ELR (cell line): ENCODE data around the gene ZSWIM2.
"Not testable (repeated sequence)": the region's sequence is repeated elsewhere in the genome, so short reads cannot be mapped to it uniquely, and the experiment has no call there.

ENCODE experiments used
- DNase-seq: peaks from one replicate; pipeline ENCODE4 v3.0.0-alpha.2; 2015; ENCODE audit warnings: low read depth

Gene ZSWIM2, protein sequence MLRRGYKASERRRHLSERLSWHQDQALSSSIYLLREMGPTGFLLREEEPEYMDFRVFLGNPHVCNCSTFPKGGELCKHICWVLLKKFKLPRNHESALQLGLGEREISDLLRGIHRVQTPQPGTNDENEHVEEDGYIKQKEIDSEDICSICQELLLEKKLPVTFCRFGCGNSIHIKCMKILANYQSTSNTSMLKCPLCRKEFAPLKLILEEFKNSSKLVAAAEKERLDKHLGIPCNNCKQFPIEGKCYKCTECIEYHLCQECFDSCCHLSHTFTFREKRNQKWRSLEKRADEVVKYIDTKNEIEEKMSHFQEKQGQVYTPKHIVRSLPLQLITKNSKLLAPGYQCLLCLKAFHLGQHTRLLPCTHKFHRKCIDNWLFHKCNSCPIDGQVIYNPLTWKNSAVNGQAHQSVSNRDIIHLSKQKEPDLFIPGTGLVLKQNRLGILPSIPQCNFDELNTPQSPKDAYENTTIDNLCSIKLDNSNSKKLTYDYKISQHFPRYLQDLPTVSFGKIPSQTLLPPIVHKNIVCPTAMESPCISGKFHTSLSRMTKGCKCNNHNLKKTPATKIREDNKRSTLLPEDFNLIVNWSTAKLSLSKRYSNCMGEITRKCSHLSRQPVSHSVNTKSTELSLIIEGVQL

DNA sequence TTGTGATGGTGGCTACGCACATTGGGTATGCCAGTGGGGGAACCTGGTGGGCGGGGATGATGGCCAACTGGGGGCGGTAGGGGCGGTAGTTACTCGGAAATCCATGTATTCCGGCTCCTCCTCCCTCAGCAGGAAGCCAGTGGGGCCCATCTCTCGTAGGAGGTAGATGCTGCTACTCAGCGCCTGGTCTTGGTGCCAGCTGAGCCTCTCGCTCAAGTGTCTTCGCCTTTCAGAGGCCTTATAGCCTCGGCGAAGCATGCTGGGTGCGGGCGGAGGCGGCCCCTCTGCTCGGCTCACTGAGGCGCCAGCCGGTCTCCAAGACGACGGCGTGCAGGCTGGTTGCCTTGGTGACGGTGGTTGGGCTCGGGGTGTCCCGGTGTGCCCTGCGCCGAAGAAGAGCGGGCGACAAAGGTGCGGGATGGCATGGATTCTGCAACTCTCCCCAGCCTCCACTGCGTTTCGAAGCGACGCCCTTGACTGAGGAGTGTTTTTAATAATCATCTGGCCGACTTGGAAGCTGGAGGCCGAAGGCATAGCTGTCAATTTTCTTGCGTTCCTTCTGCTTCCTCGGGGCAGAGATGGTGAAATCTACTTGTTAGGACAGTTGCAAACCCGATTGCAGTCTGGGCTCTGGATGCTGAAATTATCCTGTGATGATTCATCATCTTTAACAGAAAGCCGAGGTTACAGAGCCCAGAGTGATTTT lies at the start of gene ZSWIM2:
ZSWIM2 (minus strand) TSS at position 298 of the 706 bp plus-strand sequence; CDS start at position 258, 40 bp downstream.
- DNase-seq, result peak; percentile 86

DNA sequence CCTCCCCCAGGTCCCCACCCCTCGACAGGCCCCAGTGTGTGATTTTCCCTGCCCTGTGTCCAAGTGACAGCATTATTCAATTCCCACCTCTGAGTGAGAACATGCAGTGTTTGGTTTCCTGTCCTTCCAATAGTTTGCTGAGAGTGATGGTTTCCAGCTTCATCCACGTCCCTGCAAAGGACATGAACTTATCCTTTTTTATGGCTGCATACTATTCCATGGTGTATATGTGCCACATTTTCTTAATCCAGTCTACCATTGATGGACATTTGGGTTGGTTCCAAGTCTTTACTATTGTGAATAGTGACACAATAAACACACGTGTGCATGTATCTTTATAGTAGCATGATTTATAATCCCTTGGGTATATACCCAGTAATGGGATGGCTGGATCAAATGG lies 47.2 kb upstream of the ZSWIM2 start:
- DNase-seq, result not testable (repeated sequence)

DNA sequence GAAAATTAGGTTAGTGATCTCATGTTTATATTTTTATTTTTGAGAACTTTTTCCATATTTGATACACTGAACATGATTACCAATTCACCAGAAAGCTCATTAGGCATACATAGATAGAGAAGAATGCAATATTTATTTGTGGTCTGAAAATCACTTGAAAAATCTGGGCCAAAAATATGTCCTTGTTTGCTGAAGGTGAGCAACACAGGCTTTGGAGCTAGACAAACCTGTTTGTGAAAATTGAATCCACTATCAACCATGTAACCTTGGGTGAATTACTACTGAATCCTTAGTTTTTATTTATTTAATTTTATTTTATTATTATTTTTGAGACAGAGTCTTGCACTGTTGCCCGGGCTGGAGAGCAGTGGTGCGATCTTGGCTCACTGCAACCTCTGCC lies 46.5 kb upstream of the ZSWIM2 start:
- no peak for DNase-seq

DNA sequence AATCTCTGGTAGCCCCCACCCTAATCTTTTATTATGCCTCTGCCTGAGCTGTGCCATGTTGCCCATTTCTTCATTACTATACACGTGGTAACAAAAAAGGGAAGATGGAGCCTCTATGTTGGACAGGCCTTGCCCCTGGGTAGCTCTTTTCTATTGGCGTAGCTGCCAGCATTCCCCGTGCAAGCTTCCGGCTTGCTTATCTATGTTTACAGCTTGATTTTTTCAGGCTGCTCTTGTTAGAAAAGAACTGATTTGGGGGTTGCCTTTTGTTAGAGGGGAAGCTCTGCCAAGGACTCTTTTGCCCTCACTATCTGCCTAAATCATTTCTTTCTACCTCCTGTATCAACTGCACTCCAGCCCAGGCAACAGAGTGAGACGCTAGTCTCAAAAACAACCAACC lies 45.5 kb upstream of the ZSWIM2 start:
- DNase-seq, result no peak

DNA sequence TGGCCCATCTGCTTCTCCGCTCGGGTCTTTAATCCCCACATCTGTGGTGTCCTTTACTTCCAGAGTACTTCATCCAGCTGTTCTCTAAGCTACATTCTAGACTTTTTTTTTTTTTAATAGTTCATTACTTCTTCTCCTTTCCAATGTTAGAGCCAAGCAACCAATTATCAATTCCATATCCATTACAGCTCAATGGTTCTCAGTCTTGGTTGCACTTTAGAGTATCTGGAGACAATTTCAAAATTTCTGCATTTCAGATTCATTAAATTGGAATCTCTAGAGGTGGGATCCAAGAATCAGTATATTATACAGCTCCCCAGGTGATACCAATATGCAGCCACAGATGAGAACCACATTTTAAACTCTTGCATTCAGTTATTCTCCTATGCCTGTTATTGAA lies 43.9 kb upstream of the ZSWIM2 start:
- DNase-seq, result no peak

DNA sequence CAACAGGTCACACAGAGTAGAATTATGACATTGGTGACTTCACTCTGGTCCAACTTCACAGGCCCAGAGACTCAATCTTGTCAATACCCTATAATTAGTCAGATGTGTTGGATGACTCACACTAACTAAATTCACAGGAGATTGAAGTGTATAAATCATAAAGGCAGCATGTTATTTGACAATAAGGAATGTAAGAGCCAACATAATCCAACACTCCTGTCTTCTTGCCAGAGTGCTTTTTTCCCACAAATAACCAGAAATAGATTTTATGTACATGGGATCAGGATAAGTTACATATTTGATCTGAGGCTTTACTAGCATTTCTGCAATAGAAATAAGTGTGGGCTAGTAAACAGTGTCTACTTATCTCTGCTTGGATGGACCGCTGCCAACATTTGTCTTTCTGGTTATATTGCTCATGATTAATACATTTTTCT lies 42.2 kb upstream of the ZSWIM2 start:
- DNase-seq, result peak; percentile 43

DNA sequence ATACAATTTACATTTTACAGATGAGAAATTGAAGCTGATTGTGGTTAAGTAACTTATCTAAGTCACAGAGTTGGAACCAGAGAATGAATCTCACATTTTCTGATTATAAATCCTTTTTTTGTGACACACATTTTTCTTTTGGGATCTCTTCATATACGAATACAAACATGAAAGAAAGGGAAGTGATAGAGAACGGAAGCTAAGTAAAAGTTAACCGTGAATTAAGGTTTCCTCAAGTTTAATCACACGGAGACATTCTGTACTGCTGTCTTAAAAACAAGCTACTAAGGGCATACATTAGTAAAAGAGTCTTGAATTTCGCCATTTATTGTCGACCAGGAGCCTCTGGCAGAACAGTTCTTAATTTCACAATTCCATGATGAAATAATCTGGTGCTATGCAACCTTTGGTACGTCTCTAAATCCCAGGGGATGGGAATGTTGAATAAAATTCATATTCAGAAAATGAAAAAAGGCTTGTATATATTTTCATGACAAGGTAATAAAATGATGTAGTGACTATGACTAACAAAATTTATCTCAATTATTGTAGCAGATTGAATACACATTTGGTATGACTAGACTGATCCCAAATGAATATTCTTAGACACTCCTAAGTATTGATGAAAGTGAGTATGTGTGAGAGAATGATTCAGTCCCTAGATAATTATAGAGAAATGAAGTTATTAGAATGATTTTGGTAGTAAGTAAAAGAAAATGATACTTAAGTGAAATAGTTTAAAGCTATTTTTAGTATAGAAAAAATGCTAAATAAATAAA lies 40.3 kb upstream of the ZSWIM2 start:
- DNase-seq, result no peak

DNA sequence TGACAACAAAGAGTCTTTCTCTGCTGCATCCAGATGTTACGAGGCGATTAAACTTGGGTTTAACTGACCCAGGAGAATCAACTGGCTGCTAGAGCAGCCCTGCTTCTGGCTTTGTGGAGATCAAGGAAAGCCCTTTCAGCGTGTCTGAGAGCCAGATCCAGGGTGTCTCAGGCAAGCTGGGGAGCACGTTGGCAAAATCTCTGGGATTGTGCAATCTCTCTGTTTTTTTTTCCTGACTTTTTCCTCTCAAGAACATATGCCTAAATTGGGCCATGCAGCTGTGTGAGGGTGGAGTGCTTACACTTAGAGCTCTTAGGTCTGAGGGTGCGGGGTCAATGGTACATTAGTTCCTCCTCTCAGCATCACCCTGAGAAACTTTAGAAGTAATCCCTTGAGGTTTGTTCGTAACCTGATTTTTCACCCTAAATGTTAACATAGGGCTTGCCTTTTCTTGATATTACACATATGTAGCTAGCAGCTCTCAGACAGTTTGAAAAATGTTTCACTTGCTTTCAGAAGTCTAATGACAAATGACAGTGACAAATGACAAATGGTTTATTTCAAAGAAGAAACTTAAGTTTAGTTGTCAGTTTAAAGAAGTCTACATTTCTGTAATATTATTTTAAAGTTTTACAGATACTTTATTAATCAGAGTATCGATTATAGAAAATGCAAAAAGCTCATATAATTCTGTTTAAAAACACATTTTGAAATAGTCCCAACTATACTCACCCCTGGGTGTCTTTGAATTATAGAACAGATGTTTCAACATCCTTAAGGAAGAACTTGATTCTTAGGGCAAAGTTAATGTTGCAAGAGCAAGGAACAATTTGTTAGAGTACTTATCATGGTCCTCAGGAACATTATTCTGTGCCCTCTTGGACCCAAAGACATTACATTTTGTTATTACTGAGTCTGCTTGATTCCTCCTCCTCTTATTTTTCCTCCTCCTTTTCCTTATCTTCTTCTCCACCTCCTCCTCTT lies 38.4 kb upstream of the ZSWIM2 start:
- peak; percentile 2 for DNase-seq

DNA sequence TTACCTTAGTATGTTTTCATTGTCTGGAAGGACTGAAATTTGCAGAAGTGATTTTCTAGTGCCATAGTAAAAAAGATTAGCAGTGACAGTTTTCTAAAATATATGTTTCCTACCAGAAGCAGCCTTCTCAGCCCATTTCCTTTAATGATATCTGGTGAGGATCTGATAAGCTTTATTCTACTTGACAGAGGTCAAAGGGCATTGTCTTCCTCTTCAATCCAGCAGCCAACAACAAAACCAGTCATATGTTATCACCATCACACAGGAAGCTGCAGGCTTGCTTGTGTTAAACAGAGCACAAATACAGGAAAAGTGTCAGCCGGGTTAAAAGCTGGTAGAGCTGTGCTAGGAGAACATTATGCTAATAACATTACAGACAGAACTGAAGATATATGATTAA lies 35.6 kb upstream of the ZSWIM2 start:
- DNase-seq, result no peak

DNA sequence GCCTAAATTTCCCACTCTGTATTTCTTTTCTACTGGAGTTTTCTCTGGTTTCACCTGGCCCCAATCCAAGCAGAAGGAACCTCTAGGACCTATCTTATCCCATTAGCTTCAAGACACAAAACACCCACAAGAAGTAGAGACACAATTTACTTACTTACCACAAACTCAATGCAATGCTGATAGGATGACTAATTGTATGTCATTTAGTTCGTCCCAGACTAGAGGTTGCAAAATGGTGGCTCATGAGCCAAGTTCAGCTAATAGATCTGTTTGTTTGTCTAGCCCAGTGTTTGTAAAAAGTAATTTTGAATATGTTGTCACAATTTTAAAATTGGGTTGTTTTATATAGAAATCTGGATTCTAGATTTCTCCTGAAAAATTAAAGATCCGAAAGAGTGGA lies 34.7 kb upstream of the ZSWIM2 start:
- peak; percentile 8 for DNase-seq

DNA sequence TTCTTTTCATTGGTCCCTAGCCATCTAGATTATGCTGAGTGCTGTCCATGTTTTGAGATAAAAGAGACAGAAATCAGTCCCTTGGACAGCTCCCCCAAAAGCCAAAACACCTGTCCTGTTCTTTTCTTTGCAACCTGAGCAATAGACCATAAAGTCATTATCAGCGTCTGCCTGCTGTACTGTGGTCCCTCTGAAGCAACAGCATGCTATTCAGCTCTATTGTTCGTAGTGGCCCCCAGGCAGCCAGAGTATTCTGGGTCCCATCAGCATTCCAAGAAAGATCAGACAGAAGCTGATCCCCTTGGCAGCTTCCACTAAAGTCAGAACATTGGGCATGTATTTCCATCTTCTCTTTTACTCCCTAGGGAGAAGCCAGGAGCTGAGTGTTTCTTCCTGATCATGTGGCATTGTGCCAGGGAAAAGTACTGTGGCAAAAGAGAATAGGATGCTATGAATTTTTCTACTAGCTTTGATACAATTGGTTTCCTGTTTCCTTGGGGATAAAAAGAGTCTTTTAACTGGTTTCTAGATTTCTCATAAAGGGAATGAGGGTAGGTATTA lies 33.6 kb upstream of the ZSWIM2 start:
- DNase-seq, result no peak

DNA sequence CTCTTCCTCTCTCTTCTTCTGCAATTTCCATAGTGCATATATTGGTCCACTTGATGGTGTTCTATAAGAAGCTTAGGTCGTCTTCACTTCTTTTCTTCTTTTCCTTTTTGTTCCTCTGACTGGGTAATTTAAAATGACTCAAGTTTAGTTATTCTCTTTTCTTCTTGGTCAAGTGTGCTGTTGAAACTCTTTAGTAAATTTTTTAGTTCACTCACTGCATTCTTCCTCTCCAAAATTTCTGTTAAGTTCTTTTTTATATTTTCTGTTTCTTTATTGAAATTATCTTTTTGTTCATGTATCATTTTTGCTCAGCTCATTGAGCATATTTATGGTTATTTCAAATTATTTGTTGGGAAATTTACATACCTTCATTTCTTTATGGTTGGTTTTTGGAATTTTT lies 32.7 kb upstream of the ZSWIM2 start:
- DNase-seq, result no peak

DNA sequence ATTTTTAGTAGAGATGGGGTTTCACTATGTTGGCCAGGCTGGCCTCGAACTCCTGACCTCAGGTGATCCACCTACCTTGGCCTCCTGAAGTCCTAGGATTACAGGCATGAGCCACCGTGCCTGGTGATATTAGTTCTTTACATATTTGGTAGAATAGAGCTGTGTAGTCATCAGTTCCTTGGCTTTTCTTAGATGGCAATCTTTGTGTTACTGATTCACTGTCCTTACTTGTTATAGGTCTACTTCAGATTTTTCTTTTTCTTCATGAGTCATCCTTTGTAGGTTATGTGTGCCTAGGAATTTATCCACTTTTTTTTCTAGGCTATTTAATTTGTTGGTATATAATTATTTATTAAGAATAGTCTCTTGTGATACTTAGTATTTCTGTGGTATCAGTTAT lies 30.3 kb upstream of the ZSWIM2 start:
- DNase-seq, result peak; percentile 40

DNA sequence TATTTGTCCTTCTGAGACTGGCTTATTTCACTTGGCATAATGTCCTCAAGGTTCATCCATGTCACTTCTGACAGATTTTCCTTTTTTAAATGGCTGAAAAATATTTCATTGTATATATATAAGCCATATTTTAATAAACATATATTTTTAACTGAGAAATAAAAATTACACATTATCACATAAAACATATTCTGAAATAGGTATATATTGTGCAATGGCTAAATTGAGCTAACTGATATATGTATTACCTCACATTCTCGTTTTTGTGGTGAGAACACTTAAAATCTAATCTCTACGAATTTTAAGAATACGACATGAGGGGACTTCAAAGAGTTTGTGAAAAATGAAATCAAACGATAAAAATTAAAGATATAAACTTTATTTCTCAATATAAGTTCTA lies 25.7 kb upstream of the ZSWIM2 start:
- no peak for DNase-seq

DNA sequence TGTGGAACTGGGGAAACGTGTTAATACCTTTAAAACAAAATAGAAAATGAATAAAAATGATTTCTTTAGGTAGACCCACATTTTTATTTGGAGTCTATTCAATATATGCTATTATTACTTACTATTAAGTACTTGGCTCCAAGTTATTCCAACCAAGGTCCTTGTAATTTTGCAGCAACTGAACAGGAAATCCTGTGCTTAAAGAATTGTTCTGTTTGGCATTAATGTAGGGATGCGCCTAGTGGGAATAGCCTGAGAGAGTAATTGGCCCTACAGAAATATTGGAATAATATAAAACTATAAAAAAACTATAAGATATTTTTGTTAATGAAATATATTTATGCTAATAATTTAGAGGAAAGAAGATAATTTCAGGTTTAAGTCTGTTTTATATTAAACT lies 22.9 kb upstream of the ZSWIM2 start:
- no peak for DNase-seq

DNA sequence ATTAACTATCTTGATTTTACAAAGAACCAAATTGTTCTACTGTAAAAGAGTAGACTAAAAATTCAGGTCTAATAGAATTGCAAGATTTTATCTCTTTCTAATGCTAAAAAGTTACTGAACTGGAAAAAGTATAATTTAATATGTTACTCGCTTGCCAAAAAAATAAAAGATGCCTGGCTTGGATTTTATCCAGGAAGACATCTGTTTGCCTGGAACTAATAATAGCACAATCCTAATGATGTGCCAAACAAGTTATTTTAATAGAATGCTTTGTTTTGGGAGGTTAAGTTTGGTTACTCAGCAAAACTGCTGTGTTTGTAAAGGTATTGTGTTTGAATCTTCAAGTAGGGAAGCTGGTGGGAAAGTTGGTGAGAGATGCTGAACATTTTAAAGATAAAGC lies 19.4 kb upstream of the ZSWIM2 start:
- no peak for DNase-seq

DNA sequence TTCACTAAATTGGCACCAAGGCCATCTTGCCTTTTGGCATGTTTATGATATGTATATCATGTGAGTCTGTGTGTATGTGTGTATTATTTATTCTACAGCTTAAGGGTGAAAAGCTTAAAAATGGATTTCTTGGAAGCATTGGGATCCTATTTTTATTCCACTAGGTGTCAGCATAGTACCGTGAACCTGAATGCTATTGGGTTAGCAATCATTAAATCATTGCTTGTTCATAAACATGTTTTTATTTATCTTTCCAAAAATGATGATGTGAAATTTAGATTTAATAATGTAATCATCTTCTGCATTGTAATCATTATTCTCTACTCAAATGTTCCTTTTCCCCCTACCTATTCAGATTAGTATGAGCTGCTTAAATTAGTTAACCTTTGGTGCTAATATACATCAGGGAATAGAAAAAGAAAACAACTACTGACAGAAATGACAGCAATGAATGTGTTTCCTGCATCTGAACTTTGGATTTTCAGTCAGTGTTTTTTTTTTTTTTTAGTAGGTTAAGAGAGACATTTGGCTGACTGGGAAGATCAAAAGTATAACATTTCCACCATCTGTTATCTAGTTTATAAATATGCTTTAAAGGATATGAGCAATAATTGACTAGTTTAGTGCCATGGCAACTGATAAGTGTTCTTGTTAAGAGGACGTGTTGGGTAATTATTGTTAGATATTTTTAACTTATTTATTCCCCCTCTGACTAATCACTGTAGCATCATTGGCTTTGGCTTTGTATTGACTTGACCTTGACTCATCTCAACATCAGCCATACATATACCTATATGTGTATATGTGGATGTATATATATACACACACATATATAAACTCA lies 14.1 kb upstream of the ZSWIM2 start:
- DNase-seq, result peak; percentile 65

DNA sequence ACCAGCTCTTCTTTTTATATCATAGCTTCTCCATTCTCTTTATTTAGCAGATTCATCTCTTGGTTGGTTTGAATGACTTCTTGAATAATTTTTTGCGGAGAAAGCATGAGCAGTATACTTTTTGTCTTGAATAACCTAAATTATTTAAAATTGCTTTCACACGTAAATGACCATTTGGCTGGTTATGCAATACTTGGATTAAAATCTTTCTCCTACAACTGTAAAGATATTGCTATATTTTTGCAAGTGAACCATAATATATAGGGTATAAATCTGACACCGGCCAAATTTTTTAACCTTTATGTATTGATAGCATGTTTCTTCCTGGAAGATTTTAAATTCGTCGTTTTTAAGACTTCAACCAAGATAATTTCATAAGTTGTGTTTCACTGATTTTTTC lies 6.2 kb upstream of the ZSWIM2 start:
- DNase-seq, result no peak

DNA sequence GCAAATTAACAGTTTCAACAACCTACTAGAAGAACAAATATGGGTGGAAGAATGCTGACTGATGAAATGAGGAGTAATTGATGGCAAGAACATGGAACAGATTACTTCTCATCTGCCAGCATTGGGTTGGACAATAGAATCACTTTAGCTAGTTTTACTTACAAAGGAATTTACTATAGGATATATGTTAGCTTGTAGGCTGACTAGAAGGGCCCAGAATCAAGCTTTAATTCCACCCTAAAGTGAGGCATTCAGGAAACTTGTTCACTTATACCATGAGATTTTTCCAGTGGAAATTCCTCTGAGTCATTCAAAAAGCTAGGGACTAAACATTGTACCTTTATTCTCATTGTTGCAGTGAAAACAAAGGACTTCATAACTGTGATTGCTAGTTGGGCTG lies 5.0 kb upstream of the ZSWIM2 start:
- peak; percentile 40 for DNase-seq

DNA sequence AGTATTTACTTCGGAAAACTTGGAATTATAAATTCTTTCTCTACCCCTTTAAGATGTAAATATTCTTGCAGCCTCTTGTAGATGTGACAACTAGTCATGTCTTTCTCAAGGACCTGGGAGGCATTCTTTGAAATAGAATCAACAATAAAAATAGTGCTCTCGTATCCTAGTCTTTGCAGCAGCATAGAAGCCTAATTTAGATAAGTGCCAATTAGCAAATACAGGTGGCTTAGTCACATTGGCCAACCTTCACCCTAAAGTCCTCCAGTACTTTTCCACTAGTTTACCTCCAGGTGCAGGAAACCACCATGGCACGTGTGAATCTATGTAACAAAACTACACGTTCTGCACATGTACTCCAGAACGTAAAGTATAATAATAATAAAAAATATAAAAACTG lies 3.5 kb upstream of the ZSWIM2 start:
- DNase-seq, result no peak
